Measurements from ENCODE around the gene SPNS2. TPM values are rescaled to one million over a fixed set of nuclear protein-coding genes. Genes with fewer than 3 reads are reported as not detected.
A peak's percentile ranks its signal among the peaks of the same experiment; 100 is the strongest.

SPNS2 gene
- total RNA-seq, 1 donor from 2014 or later, result 0.56 TPM

DNA sequence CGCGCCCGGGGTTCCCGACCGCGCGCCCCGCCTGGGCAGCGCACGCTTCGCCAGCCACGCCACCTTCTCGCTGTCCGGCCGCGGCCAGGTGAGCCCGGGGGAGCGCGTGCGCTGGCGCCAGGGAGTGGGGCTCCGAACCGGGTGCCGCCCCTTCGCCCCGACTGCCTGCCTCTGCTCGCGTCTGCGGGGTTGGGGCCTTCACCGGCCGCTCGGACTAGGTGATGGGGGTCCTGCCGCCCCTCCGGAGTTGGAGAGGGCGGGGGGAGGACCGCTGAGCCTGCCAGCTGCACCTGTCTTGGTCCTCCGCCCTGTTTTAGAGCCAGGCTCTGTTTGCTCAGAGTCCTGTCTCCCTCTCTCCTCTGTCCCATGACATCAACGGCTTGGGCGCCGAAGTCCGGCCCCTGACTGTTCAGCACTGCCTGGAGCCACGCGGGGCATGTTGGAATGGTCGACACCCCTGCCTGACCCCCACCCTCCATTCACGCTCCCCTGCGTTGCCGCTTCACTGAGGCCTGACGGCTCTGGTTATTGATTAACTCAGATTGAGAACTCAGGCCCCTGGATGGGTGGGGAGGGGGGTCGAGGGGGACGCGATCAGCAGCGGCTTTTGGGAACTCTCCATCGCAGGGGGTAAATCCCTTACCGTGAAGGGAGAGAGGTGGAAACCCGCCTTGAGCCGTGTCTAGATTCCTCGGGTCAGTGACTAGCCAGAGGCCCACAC lies 86.4 kb downstream of the SPNS2 start:
- DNase-seq (ENCODE audit: low read depth), result no peak

DNA sequence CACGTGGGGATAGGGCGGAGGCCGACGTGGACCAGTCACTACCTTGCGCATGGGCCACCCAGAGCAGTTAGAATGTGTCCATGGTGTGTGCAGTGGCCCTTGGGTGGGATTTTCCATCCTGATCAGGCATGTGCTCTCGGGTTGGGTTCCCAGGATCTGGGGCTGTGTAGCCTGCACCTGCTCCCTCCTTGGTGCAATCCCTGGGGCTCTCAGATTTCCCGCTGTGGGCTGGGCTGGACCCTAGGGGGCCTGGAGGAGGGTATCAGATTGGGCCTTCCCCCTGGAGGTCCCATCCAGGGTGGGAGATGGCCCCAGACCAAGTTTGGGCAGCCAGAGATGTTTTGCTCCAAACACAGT lies 86.9 kb downstream of the SPNS2 start:
- peak; percentile 18 for DNase-seq (ENCODE audit: low read depth)

DNA sequence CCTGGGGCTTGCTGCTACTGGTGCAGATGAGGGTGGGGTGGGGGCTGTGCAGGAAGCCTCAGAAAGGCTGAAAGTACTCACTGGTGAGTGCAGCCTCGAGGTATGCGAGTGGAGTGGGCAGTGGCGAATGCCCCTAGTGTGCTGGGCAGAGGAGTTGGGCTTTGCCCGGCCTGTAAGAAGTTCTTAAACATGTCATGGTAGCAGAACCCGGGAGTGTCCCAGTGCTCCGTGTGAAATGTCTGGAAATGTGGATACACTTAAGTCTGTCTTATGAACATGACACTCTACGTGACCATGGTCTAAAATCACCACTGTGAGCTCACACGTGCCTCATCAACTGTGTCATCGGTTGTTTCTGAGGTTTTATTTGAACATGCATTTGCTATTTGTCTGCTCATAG lies 87.4 kb downstream of the SPNS2 start:
- peak; percentile 51 for DNase-seq (ENCODE audit: low read depth)

DNA sequence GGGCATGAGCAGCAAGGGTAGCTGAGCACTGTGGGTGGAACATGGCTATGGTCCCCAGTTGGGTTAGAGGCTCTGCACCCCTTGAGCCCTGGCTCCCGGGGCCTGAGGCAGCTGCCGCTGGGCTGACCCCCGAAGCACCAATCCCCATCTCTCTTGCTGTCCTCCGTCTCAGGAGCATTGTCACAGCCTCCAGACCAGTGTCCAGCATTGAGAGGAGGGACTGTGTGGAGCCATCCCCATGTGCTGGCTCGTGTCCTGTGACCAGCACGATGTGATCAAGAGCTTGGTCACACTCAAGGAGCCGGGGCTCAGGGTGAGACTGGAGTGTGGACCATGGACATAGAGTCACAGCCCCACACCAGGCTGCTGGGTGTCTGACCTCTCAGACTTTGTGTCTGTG lies 88.5 kb downstream of the SPNS2 start:
- no peak for DNase-seq (ENCODE audit: low read depth)

DNA sequence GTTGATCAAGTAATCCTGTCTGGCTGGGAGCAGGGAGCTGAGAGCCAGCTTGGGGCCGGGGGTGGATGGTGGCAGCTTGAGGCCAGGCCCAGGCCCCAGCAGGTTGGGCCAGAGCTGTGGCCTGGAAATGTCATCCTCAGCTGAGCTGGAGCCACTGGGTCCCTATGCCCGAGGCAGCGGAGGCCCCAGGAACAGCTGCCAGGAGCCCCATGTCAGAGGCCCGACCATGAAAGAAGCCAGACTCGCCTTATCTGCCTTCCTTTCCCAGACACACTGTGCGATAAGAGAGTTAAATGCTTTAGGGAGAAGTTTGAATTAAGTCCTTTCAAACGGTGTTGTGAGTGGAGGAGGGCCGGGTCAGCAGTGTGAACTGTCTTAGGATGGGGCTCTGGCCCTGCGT lies 89.1 kb downstream of the SPNS2 start:
- no peak for DNase-seq (ENCODE audit: low read depth)

DNA sequence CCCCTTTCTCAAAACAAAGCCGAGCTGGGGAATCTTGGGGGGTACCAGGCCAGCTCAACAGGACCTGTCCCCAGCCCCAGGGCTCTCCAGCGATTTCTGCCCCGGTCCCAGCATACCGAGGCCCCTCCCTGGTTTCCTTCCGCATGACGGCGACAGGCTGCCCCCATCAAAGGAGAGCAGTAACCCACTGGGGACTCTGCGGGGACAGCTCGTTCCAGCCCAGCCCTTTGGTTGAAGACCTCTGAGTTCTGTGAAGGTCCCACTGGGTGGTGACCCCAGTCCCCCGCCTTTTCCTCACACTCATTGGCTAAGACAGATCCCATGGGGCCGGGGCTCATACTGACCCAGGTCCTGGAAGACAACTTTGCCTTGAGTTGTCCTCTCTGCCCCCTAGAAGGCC lies 89.7 kb downstream of the SPNS2 start:
- no peak for DNase-seq (ENCODE audit: low read depth)

Other genes starting within 250 kb of the SPNS2 start
- gene ANKFY1, start 234.9 kb upstream of the SPNS2 start, total RNA-seq, result 15.9 and 17.0 TPM in 2 replicates
- gene UBE2G1, start 132.2 kb upstream of the SPNS2 start, total RNA-seq, result 74.5 and 75.0 TPM in 2 replicates
- gene SPNS3, start 64.9 kb upstream of the SPNS2 start, total RNA-seq, result not detected in 2 replicates
- 50.0 and 51.4 TPM in 2 replicates for gene MYBBP1A, start 56.5 kb downstream of the SPNS2 start, total RNA-seq
- gene GGT6, start 61.7 kb downstream of the SPNS2 start, total RNA-seq, result not detected in 2 replicates
- 0.08 and 0.10 TPM in 2 replicates for gene SMTNL2, start 85.6 kb downstream of the SPNS2 start, total RNA-seq
- not detected in 2 replicates for gene ALOX15, start 142.8 kb downstream of the SPNS2 start, total RNA-seq
- 31.3 and 52.0 TPM in 2 replicates for gene PELP1, start 205.3 kb downstream of the SPNS2 start, total RNA-seq
- gene ARRB2, start 211.8 kb downstream of the SPNS2 start, total RNA-seq, result 7.8 and 10.8 TPM in 2 replicates
- 31.0 and 32.7 TPM in 2 replicates for gene MED11, start 232.5 kb downstream of the SPNS2 start, total RNA-seq
- 0.05 TPM in 1 of 2 replicates, not detected in the other for gene ZMYND15, start 241.0 kb downstream of the SPNS2 start, total RNA-seq
- gene CXCL16, start 241.0 kb downstream of the SPNS2 start, total RNA-seq, result 0.57 and 1.1 TPM in 2 replicates